Thyroid gland (tissue), 4 donors: ENCODE results near the gene PTCD2. TPM values are rescaled to one million over a fixed set of nuclear protein-coding genes. Genes with fewer than 3 reads are reported as not detected.

Experiments used
- DNase-seq, 2 donors: peaks; one replicate each; pipeline ENCODE4 v3.0.0-alpha.2; 2019
- H3K27ac ChIP-seq, 3 donors: fragments of 200-600 bp; sonication (generic); 1 replicate in 2 of 3; 2 replicates in 1 of 3; pipeline ENCODE4 v1.5.1; 2016 to 2019; ENCODE audit warnings: mild to moderate bottlenecking in 1 of 3, moderate library complexity in 1 of 3
- H3K27me3 ChIP-seq: fragments of 200-600 bp; sonication (generic); one replicate; pipeline ENCODE4 v1.5.1; 2019
- H3K36me3 ChIP-seq, 2 donors: fragments of 200-600 bp; sonication (generic); one replicate each; pipeline ENCODE4 v1.5.1; 2016 to 2019
- H3K4me1 ChIP-seq, 2 donors: fragments of 200-600 bp; sonication (generic); one replicate each; pipeline ENCODE4 v1.5.1; 2017 to 2019
- H3K4me3 ChIP-seq, 3 donors: fragments of 200-600 bp; sonication (generic); replicated peaks in 1 of 3; 1 replicate in 2 of 3; 2 replicates in 1 of 3; pipeline ENCODE4 v1.5.1; 2016; ENCODE audit warnings: mild to moderate bottlenecking in 1 of 3
- H3K9me3 ChIP-seq: fragments of 200-600 bp; sonication (generic); one replicate; pipeline ENCODE4 v1.5.1; 2017
- CTCF ChIP-seq, 6 experiments: fragments of 200-600 bp in 3 of 6; fragments of 450-650 bp in 3 of 6; sonication (generic) in 3 of 6; IDR thresholded peaks; one replicate each; pipeline ENCODE4 v1.5.1; 2016 to 2019; ENCODE audit warnings: antibody characterized with exemption in 6 of 6, mild to moderate bottlenecking in 2 of 6, inconsistent platforms in 1 of 6, moderate library complexity in 1 of 6
- POLR2A ChIP-seq, 2 donors: fragments of 450-650 bp; IDR thresholded peaks; one replicate each; pipeline ENCODE4 v1.6.1; 2017; ENCODE audit warnings: antibody characterized with exemption in 2 of 2, mild to moderate bottlenecking in 2 of 2, moderate library complexity in 1 of 2
- WGBS, 2 donors: methylation state at CpG; one replicate each; pipeline ENCODE4 v1.1.5; 2017; 5-methylcytosine and 5-hydroxymethylcytosine counted together
- intact Hi-C: fragments of 100-400 bp; cut with DNase I; formaldehyde crosslinking; loops from one replicate; pipeline ENCODE4 v1.15.1; 2023
- total RNA-seq, 4 donors: library from RNA; depleted of rRNA; stranded (reverse); fragments of >200 nt; gene quantifications; one replicate each; pipeline ENCODE4 v1.2.3, GENCODE V29; 2016

Gene PTCD2
- total RNA-seq, 4 donors from 2014 or later: 7.8 to 15.9 (median 11.5) TPM

- H3K4me1 ChIP-seq: peaks cover 4 to 22% of the 10 kb centered on the region in 2 donors
Observed at GRCh38 chr5:72383280-72383679, 63.1 kb downstream of the PTCD2 start.

GRCh38 chr5:72383726-72384125, 63.6 kb downstream of the PTCD2 start:
- no peak overlapping the region for H3K27ac ChIP-seq
- no peak overlapping the region for H3K4me3 ChIP-seq
- intact Hi-C loops: no loop called here
- no peaks in the 10 kb centered on the region for H3K27me3 ChIP-seq
- WGBS, 2 donors: 21 to 37% methylated on average over 2 of the region's 2 CpGs
- no peaks in the 10 kb centered on the region for H3K9me3 ChIP-seq
- TF ChIP-seq POLR2A (IDR thresholded peaks at IDR 0.05) (no peak), CTCF (IDR thresholded peaks at IDR 0.05) (no peak)
- H3K4me1 ChIP-seq: peaks cover 0 to 18% of the 10 kb centered on the region in 2 donors
- peak; percentile 15 to 22 for DNase-seq
- H3K36me3 ChIP-seq: no peaks in the 10 kb centered on the region

More at GRCh38 chr5:72383280-72383679, 63.1 kb downstream of the PTCD2 start:
- no peak overlapping the region for H3K27ac ChIP-seq
- no peaks in the 10 kb centered on the region for H3K27me3 ChIP-seq
- H3K4me3 ChIP-seq: no peak overlapping the region
- intact Hi-C loops: no loop called here
- no peak for DNase-seq
- TF ChIP-seq POLR2A (IDR thresholded peaks at IDR 0.05): no peak
- TF ChIP-seq CTCF (IDR thresholded peaks at IDR 0.05): no peak
- 85 to 89% methylated on average over 7 of the region's 7 CpGs for WGBS, 2 donors
- H3K36me3 ChIP-seq: no peaks in the 10 kb centered on the region
- H3K9me3 ChIP-seq: no peaks in the 10 kb centered on the region

- H3K4me1 ChIP-seq: peaks cover 0 to 6% of the 10 kb centered on the region in 2 donors
- no peak for DNase-seq
- intact Hi-C loops: no loop called here
- no peaks in the 10 kb centered on the region for H3K27me3 ChIP-seq
- TF ChIP-seq POLR2A (IDR thresholded peaks at IDR 0.05): no peak
- TF ChIP-seq CTCF (IDR thresholded peaks at IDR 0.05): no peak
- no peaks in the 10 kb centered on the region for H3K9me3 ChIP-seq
- no peak overlapping the region for H3K27ac ChIP-seq
- H3K4me3 ChIP-seq: no peak overlapping the region
- WGBS, 2 donors: 83 to 92% methylated on average over 1 of the region's 1 CpG
- H3K36me3 ChIP-seq: no peaks in the 10 kb centered on the region
Observed at GRCh38 chr5:72386639-72387038, 66.5 kb downstream of the PTCD2 start.

GRCh38 chr5:72387985-72388384, 67.8 kb downstream of the PTCD2 start:
- peaks cover 0 to 19% of the 10 kb centered on the region in 2 donors for H3K4me1 ChIP-seq

GRCh38 chr5:72388646-72389045, 68.5 kb downstream of the PTCD2 start:
- Histone ChIP-seq H3K9me3 (no peaks in the 10 kb centered on the region), H3K27ac (no peak overlapping the region), H3K4me3 (no peak overlapping the region), H3K27me3 (no peaks in the 10 kb centered on the region), H3K36me3 (no peaks in the 10 kb centered on the region), H3K4me1 (peaks cover 0 to 19% of the 10 kb centered on the region in 2 donors)
- intact Hi-C loops: no loop called here
- TF ChIP-seq POLR2A (IDR thresholded peaks at IDR 0.05) (no peak), CTCF (IDR thresholded peaks at IDR 0.05) (no peak)
- 91 to 93% methylated on average over 8 of the region's 8 CpGs for WGBS, 2 donors
- no peak for DNase-seq

More at GRCh38 chr5:72387985-72388384, 67.8 kb downstream of the PTCD2 start:
- Histone ChIP-seq H3K36me3 (no peaks in the 10 kb centered on the region), H3K9me3 (no peaks in the 10 kb centered on the region), H3K4me3 (no peak overlapping the region), H3K27me3 (no peaks in the 10 kb centered on the region), H3K27ac (no peak overlapping the region)
- TF ChIP-seq CTCF (IDR thresholded peaks at IDR 0.05) (no peak), POLR2A (IDR thresholded peaks at IDR 0.05) (no peak)
- 59 to 62% methylated on average over 3 of the region's 3 CpGs for WGBS, 2 donors
- intact Hi-C loops: no loop called here
- DNase-seq: no peak
